Omental fat pad (tissue), 4 donors: ENCODE measurements around the gene DIPK1C. TPM values are rescaled to one million over a fixed set of nuclear protein-coding genes. Genes with fewer than 3 reads are reported as not detected.

Experiments
- ATAC-seq: fragments of 150-250 bp; one replicate; pipeline ENCODE4 v1.9.1; 2016; ENCODE audit warnings: mild to moderate bottlenecking, moderate library complexity; ENCODE audit not compliant: low FRiP score
- DNase-seq: peaks from one replicate; pipeline ENCODE4 v3.0.0-alpha.2; 2019; ENCODE audit warnings: low spot score
- total RNA-seq, 4 donors: library from RNA; depleted of rRNA; stranded (reverse); fragments of >200 nt; gene quantifications; one replicate each; pipeline ENCODE4 v1.1.0, GENCODE V29; 2016
- TF ChIP-seq, protein P1 (sequence below), 3 donors: fragments of 450-650 bp; IDR thresholded peaks; one replicate each; pipeline ENCODE4 v1.5.1; 2016 to 2017; ENCODE audit warnings: antibody characterized with exemption in 3 of 3, mild to moderate bottlenecking in 3 of 3, moderate library complexity in 2 of 3

DIPK1C gene
- total RNA-seq, 4 donors from 2014 or later, result 0.28 TPM; not detected in 3

- TF ChIP-seq, protein P1, sequence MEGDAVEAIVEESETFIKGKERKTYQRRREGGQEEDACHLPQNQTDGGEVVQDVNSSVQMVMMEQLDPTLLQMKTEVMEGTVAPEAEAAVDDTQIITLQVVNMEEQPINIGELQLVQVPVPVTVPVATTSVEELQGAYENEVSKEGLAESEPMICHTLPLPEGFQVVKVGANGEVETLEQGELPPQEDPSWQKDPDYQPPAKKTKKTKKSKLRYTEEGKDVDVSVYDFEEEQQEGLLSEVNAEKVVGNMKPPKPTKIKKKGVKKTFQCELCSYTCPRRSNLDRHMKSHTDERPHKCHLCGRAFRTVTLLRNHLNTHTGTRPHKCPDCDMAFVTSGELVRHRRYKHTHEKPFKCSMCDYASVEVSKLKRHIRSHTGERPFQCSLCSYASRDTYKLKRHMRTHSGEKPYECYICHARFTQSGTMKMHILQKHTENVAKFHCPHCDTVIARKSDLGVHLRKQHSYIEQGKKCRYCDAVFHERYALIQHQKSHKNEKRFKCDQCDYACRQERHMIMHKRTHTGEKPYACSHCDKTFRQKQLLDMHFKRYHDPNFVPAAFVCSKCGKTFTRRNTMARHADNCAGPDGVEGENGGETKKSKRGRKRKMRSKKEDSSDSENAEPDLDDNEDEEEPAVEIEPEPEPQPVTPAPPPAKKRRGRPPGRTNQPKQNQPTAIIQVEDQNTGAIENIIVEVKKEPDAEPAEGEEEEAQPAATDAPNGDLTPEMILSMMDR (IDR thresholded peaks at IDR 0.05), result no peak
- ATAC-seq (no peak), DNase-seq (no peak)
These were observed 34.6 kb downstream of the DIPK1C start for GRCh38 chr18:74422541-74422940.

DNA sequence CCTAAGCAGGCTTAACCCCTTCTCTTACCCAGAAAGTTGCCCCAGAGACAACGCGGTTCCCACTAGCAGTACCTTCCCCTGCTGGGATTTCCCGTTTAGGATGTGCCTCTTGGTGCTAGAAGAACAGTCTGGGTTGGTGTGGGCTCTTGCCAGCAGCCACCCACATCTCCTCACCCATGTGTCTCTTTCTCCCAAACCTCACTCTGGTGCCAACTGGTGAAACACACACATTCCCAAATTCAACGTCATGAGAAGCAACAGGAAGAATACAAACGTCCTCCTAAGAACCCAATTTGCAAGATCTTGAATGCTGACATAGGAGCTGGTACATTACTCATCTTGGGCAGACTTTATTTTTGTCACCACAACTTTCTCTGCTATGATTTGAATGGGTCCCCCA lies 36.2 kb downstream of the DIPK1C start:
- DNase-seq (no peak), ATAC-seq (no peak)
- TF ChIP-seq, protein P1 (IDR thresholded peaks at IDR 0.05), result no peak

DNA sequence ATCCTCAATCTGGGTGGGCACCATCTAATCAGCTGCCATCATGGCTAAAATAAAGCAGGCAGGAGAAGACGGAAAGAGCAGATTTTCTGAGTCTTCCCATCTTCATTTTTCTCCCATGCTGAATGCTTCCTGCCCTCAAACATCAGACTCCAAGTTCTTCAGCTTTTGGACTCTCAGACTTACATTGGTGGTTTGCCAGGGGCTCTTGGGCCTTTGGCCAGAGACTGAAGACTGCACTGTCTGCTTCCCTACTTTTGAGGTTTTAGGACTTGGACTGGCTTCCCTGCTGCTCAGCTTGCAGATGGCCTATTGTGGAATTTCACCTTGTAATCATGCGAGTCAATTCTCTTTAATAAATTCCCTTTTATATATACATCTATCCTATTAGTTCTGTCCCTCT lies 36.6 kb downstream of the DIPK1C start:
- TF ChIP-seq, protein P1 (IDR thresholded peaks at IDR 0.05), result no peak
- no peak for DNase-seq
- ATAC-seq, result no peak

- DNase-seq (no peak), ATAC-seq (no peak)
- TF ChIP-seq, protein P1 (IDR thresholded peaks at IDR 0.05), result no peak
These were observed 37.3 kb downstream of the DIPK1C start for GRCh38 chr18:74419761-74420160.

DNA sequence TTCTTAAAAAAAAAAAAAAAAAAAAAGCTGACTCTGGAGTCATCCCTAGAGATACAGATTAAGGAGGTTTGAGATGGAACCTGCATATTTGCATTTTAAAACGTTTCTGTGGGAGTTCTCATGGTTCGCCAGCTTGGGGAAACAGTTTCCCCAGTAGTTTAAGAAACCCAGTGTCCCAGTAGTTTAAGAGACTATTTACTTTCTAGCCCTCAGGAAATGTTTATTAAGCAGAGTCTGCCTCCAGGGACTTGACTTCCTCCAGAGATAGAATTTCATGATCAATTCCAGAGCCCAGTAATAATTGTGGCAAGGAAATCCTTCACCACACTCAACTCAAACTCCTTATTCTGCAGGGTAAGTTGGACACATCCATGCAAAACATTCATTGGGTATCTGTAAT lies 39.1 kb downstream of the DIPK1C start:
- DNase-seq (no peak), ATAC-seq (no peak)
- TF ChIP-seq, protein P1 (IDR thresholded peaks at IDR 0.05), result no peak

DNA sequence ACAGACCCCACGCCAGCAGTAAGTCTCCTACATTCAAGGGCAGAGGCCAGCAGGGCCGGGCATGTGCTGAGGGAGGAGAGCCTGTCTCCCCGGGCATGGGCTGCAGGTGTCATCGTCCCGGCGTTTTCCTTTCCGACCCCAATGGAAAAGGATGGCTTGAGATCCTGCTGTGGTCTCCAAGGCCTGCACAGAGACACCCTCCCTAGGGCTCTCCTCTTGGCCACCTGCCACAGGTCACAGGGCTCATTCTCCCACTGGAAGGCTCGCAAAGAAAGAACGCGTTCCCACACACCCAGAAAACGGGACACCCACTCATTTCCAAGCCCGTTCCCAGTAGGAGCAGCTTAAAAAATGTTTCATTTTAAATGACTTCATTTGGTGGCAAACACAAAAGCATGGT lies 41.0 kb downstream of the DIPK1C start:
- no peak for ATAC-seq
- DNase-seq, result no peak
- TF ChIP-seq, protein P1 (IDR thresholded peaks at IDR 0.05), result no peak

DNA sequence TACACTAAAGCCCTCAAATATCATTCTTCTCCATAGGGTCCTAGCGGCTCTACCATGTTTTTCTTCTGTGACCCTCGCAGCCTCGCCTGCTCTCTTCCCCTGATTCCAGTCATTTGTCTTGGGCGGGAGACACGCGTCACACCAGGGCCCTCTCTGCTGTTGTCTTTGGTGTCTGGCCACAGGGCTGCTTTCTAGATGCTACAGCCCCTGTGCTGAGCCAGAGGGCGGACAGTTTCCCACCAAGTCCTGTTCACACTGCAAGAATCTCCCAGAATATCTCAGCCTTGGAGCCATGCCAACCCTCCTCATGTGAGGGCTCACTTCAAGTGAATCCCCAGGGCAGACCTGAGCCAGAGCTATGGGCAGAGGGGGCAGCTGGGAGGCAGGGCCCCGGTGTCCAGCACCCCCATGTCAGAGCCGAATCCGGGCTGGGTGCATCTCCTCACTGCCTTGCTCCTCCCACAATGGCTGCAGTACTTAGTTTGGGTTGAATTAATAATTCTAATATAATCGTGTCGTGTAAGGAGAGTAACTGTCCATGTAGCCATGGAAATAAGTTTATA lies 42.1 kb downstream of the DIPK1C start:
- ATAC-seq (no peak), DNase-seq (no peak)
- TF ChIP-seq, protein P1 (IDR thresholded peaks at IDR 0.05), result no peak
